GM12878 (cell line): ENCODE results near the gene UPF1. TPM values are rescaled to one million over a fixed set of nuclear protein-coding genes. Genes with fewer than 3 reads are reported as not detected.

Experiments used
- BACH1 ChIP-seq: fragments of 450-650 bp; IDR thresholded peaks from 2 replicates; pipeline ENCODE4 v1.6.1; 2017; ENCODE audit warnings: mild to moderate bottlenecking, borderline replicate concordance
- CEBPB ChIP-seq, 2 experiments: fragments of 150-350 bp in 1 of 2; IDR thresholded peaks; 2 replicates each; pipeline ENCODE4 v1.6.1; 2012 to 2014; ENCODE audit warnings: low read depth in 2 of 2, low read length in 2 of 2, borderline replicate concordance in 1 of 2, inconsistent platforms in 1 of 2
- HDAC6 ChIP-seq: fragments of 200-600 bp; sonication (generic); IDR thresholded peaks from one replicate; pipeline ENCODE4 v1.8.0; 2017; ENCODE audit warnings: antibody characterized with exemption; ENCODE audit not compliant: unreplicated experiment
- PBX3 ChIP-seq: IDR thresholded peaks from 2 replicates; pipeline ENCODE4 v1.6.1; 2011; ENCODE audit warnings: mild to moderate bottlenecking, low read depth, low read length, moderate library complexity; ENCODE audit not compliant: insufficient replicate concordance
- ZBTB11 ChIP-seq: fragments of 450-650 bp; formaldehyde crosslinking; IDR thresholded peaks from 2 replicates; pipeline ENCODE4 v1.5.0; 2022; ENCODE audit warnings: mild to moderate bottlenecking, missing genetic modification characterization
- ZBTB4 ChIP-seq: fragments of 450-650 bp; formaldehyde crosslinking; IDR thresholded peaks from 2 replicates; pipeline ENCODE4 v1.4.0; 2022; ENCODE audit warnings: mild to moderate bottlenecking, moderate library complexity
- ZNF274 ChIP-seq: IDR thresholded peaks from one replicate; pipeline ENCODE4 v1.8.0; 2011; ENCODE audit not compliant: insufficient read length, insufficient read depth
- ZZZ3 ChIP-seq: IDR thresholded peaks from 2 replicates; pipeline ENCODE4 v1.6.1; 2011; ENCODE audit warnings: low read depth; ENCODE audit not compliant: control insufficient read depth, insufficient read length
- polyA plus RNA-seq, 11 experiments: library from polyadenylated mRNA; depleted of rRNA in 4 of 11; unstranded in 6 of 11; stranded (reverse) in 5 of 11; fragments of >200 nt; fragmentation: Nextera tagmentation in 4 of 11; fragmentation: Illumina TruSeq in 1 of 11; extraction: Ambion mirVana in 4 of 11; extraction: Trizol in 1 of 11; gene quantifications; 1 replicate in 1 of 11; 2 replicates in 10 of 11; pipeline versions ENCODE4 v1.2.1 to v1.2.3, GENCODE V29; 2011 to 2016; ENCODE audit warnings: inconsistent platforms in 2 of 11, missing spikeins in 2 of 11, low read depth in 1 of 11
- total RNA-seq, 4 experiments: library from RNA; depleted of rRNA in 3 of 4; stranded (reverse); fragments of >200 nt in 3 of 4; fragmentation: Illumina TruSeq in 1 of 4; extraction: Trizol in 1 of 4; gene quantifications; 2 replicates each; pipeline versions ENCODE4 v1.2.1 to v1.2.3, GENCODE V29; 2013 to 2021
- TF ChIP-seq, protein P1 (sequence below): IDR thresholded peaks from 2 replicates; pipeline ENCODE4 v1.6.1; 2012; ENCODE audit warnings: improper control_type of control experiment, low read depth, low read length; ENCODE audit not compliant: insufficient replicate concordance

Gene UPF1
- total and polyA plus RNA-seq, 10 of the 15 experiments (the other 5 are each of a cell fraction or from before 2014, with no cell fraction given) = 0.58 to 80.9 (median 18.7) TPM

GRCh38 chr19:18845961-18846360 is 14.2 kb downstream of the UPF1 start (continued):
- TF ChIP-seq ZBTB11 (no peak), CEBPB (IDR thresholded peaks at IDR 0.05; ENCODE audit: borderline replicate concordance in 1 of 2, low read depth in 2 of 2, low read length in 2 of 2) (no peak), ZBTB4 (CRISPR knock-in tag) (no peak), PBX3 (no peak), ZZZ3 (no peak), HDAC6 (no peak), BACH1 (no peak), ZNF274 (no peak)
- TF ChIP-seq, protein P1, sequence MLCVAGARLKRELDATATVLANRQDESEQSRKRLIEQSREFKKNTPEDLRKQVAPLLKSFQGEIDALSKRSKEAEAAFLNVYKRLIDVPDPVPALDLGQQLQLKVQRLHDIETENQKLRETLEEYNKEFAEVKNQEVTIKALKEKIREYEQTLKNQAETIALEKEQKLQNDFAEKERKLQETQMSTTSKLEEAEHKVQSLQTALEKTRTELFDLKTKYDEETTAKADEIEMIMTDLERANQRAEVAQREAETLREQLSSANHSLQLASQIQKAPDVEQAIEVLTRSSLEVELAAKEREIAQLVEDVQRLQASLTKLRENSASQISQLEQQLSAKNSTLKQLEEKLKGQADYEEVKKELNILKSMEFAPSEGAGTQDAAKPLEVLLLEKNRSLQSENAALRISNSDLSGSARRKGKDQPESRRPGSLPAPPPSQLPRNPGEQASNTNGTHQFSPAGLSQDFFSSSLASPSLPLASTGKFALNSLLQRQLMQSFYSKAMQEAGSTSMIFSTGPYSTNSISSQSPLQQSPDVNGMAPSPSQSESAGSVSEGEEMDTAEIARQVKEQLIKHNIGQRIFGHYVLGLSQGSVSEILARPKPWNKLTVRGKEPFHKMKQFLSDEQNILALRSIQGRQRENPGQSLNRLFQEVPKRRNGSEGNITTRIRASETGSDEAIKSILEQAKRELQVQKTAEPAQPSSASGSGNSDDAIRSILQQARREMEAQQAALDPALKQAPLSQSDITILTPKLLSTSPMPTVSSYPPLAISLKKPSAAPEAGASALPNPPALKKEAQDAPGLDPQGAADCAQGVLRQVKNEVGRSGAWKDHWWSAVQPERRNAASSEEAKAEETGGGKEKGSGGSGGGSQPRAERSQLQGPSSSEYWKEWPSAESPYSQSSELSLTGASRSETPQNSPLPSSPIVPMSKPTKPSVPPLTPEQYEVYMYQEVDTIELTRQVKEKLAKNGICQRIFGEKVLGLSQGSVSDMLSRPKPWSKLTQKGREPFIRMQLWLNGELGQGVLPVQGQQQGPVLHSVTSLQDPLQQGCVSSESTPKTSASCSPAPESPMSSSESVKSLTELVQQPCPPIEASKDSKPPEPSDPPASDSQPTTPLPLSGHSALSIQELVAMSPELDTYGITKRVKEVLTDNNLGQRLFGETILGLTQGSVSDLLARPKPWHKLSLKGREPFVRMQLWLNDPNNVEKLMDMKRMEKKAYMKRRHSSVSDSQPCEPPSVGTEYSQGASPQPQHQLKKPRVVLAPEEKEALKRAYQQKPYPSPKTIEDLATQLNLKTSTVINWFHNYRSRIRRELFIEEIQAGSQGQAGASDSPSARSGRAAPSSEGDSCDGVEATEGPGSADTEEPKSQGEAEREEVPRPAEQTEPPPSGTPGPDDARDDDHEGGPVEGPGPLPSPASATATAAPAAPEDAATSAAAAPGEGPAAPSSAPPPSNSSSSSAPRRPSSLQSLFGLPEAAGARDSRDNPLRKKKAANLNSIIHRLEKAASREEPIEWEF = no peak
